G401 (cell line): ENCODE data around the gene EIF2S2. TPM values are rescaled to one million over a fixed set of nuclear protein-coding genes. Genes with fewer than 3 reads are reported as not detected.

ENCODE experiments used
- DNase-seq: peaks from one replicate; pipeline ENCODE4 v3.0.0-alpha.2; 2015; ENCODE audit warnings: low spot score
- in situ Hi-C: cut with HindIII; loops from 2 replicates; pipeline ENCODE4 v1.10.0; 2016; ENCODE audit warnings: low sequenced_read_pairs, mixed read lengths
- total RNA-seq: library from RNA; depleted of rRNA; stranded (reverse); fragments of >200 nt; shearing (Covaris generic); gene quantifications from 2 replicates; pipeline ENCODE4 v1.2.3, GENCODE V29; 2014; rRNA removed

Gene EIF2S2
- total RNA-seq, 1 experiment from 2014 or later, result 221 TPM

GRCh38 chr20:34043025-34043424 is 69.0 kb downstream of the EIF2S2 start:
- in situ Hi-C loops, result no loop called here

GRCh38 chr20:34042262-34042661 is 69.8 kb downstream of the EIF2S2 start:
- DNase-seq, result no peak
- in situ Hi-C loops, result no loop called here

More at GRCh38 chr20:34043025-34043424, 69.0 kb downstream of the EIF2S2 start:
- DNase-seq, result peak; percentile 48

- no peak for DNase-seq
- in situ Hi-C loops, result no loop called here
Measured at GRCh38 chr20:34041226-34041625, 70.8 kb downstream of the EIF2S2 start.

GRCh38 chr20:34040300-34040995 is 71.6 kb downstream of the EIF2S2 start:
- in situ Hi-C loops, result no loop called here
- DNase-seq, result no peak

Other genes starting within 250 kb of the EIF2S2 start
- gene RALY, start 118.3 kb downstream of the EIF2S2 start, total RNA-seq, result 195 and 218 TPM in 2 replicates
- gene ASIP, start 129.2 kb upstream of the EIF2S2 start, total RNA-seq, result not detected in 2 replicates
- gene AHCY, start 191.1 kb upstream of the EIF2S2 start, total RNA-seq, result 302 and 320 TPM in 2 replicates